Liver (tissue), 9 donors: ENCODE measurements around the gene ARID3C. TPM values are rescaled to one million over a fixed set of nuclear protein-coding genes. Genes with fewer than 3 reads are reported as not detected.

Experiments used
- DNase-seq: peaks from one replicate; pipeline ENCODE4 v3.0.0-alpha.2; 2017; ENCODE audit warnings: low spot score
- H3K27ac ChIP-seq, 2 donors: one replicate each; pipeline ENCODE4 v1.7.0; 2013; ENCODE audit warnings: inconsistent platforms in 2 of 2, low read length in 2 of 2, control low read depth in 1 of 2, low read depth in 1 of 2, mild to moderate bottlenecking in 1 of 2
- H3K27me3 ChIP-seq, 4 donors: one replicate each; pipeline versions ENCODE4 v1.6.1 to v1.7.0; 2013; ENCODE audit warnings: low read length in 3 of 4, inconsistent platforms in 1 of 4, mild to moderate bottlenecking in 1 of 4, moderate library complexity in 1 of 4; ENCODE audit not compliant: control insufficient read depth in 4 of 4, insufficient read depth in 4 of 4
- H3K36me3 ChIP-seq, 4 donors: one replicate each; pipeline versions ENCODE4 v1.6.1 to v1.7.0; 2013; ENCODE audit warnings: low read length in 3 of 4, mild to moderate bottlenecking in 3 of 4, low read depth in 1 of 4, moderate library complexity in 1 of 4; ENCODE audit not compliant: control insufficient read depth in 4 of 4, insufficient read depth in 3 of 4
- H3K4me1 ChIP-seq, 4 donors: one replicate each; pipeline versions ENCODE4 v1.6.1 to v1.7.0; 2013; ENCODE audit warnings: low read length in 3 of 4, mild to moderate bottlenecking in 3 of 4, moderate library complexity in 1 of 4; ENCODE audit not compliant: control insufficient read depth in 4 of 4, insufficient read depth in 4 of 4
- H3K4me3 ChIP-seq, 3 donors: one replicate each; pipeline versions ENCODE4 v1.6.1 to v1.7.0; 2013; ENCODE audit warnings: low read length in 3 of 3, control low read depth in 1 of 3, low read depth in 1 of 3, mild to moderate bottlenecking in 1 of 3
- H3K9ac ChIP-seq, 2 donors: one replicate each; pipeline ENCODE4 v1.7.0; 2013; ENCODE audit warnings: low read length in 2 of 2, mild to moderate bottlenecking in 2 of 2, moderate library complexity in 2 of 2, control low read depth in 1 of 2, low read depth in 1 of 2
- H3K9me3 ChIP-seq, 4 donors: one replicate each; pipeline versions ENCODE4 v1.6.1 to v1.7.0; 2013; ENCODE audit warnings: low read length in 3 of 4; ENCODE audit not compliant: control insufficient read depth in 4 of 4
- ATF3 ChIP-seq: IDR thresholded peaks from 2 replicates; pipeline ENCODE4 v1.6.1; 2016; ENCODE audit warnings: antibody characterized with exemption
- EGR1 ChIP-seq, 2 donors: IDR thresholded peaks; 2 replicates each; pipeline ENCODE4 v1.6.1; 2016 to 2018; ENCODE audit warnings: antibody characterized with exemption in 2 of 2, low read depth in 2 of 2
- FOXA2 ChIP-seq: IDR thresholded peaks from 2 replicates; pipeline ENCODE4 v1.6.1; 2016; ENCODE audit warnings: antibody characterized with exemption
- GABPA ChIP-seq, 2 donors: IDR thresholded peaks in 1 of 2; conservative IDR thresholded peaks in 1 of 2; 2 replicates each; pipeline ENCODE4 v1.6.1; 2016; ENCODE audit warnings: antibody characterized with exemption in 2 of 2, mild to moderate bottlenecking in 1 of 2, moderate library complexity in 1 of 2
- HNF4A ChIP-seq, 2 donors: conservative IDR thresholded peaks; 2 replicates each; pipeline ENCODE4 v1.6.1; 2016; ENCODE audit warnings: antibody characterized with exemption in 2 of 2, mild to moderate bottlenecking in 2 of 2
- HNF4G ChIP-seq: IDR thresholded peaks from 2 replicates; pipeline ENCODE4 v1.6.1; 2016; ENCODE audit warnings: antibody characterized with exemption
- MAX ChIP-seq: IDR thresholded peaks from 2 replicates; pipeline ENCODE4 v1.6.1; 2016; ENCODE audit warnings: antibody characterized with exemption
- NR2F2 ChIP-seq: IDR thresholded peaks from 2 replicates; pipeline ENCODE4 v1.6.1; 2016; ENCODE audit warnings: antibody characterized with exemption
- RAD21 ChIP-seq, 2 donors: IDR thresholded peaks; 2 replicates each; pipeline ENCODE4 v1.6.1; 2016; ENCODE audit warnings: antibody characterized with exemption in 2 of 2, mild to moderate bottlenecking in 2 of 2
- REST ChIP-seq: IDR thresholded peaks from 2 replicates; pipeline ENCODE4 v1.6.1; 2016; ENCODE audit warnings: antibody characterized with exemption, mild to moderate bottlenecking
- YY1 ChIP-seq: IDR thresholded peaks from 2 replicates; pipeline ENCODE4 v1.6.1; 2016; ENCODE audit warnings: antibody characterized with exemption, mild to moderate bottlenecking
- ZBTB33 ChIP-seq: IDR thresholded peaks from 2 replicates; pipeline ENCODE4 v1.6.1; 2016; ENCODE audit warnings: antibody characterized with exemption
- WGBS: extraction: QIAGEN DNeasy Blood & Tissue Kit; methylation state at CpG from one replicate; pipeline ENCODE4 v1.1.7; 2013; 5-methylcytosine and 5-hydroxymethylcytosine counted together
- polyA plus RNA-seq, 2 donors: library from polyadenylated mRNA; stranded (reverse) in 1 of 2; unstranded in 1 of 2; fragments of 200-250 nt in 1 of 2; fragments of >200 nt in 1 of 2; fragmentation: Nextera tagmentation in 1 of 2; extraction: Ambion mirVana in 1 of 2; gene quantifications; one replicate each; pipeline versions ENCODE4 v1.2.1 to v1.2.3, GENCODE V29; 2013 to 2015
- total RNA-seq, 2 donors: library from RNA; depleted of rRNA; stranded (reverse); fragments of >200 nt; gene quantifications; one replicate each; pipeline ENCODE4 v1.2.3, GENCODE V29; 2014
- donor health status: healthy.
- donor health status: healthy.
- donor health status: healthy.
- donor health status: healthy.
- donor health status: healthy.

ARID3C gene
- total and polyA plus RNA-seq, 4 donors, result 0.58 to 2.6 (median 1.7) TPM

GRCh38 chr9:34630402-34631154, 1.7 kb upstream of the ARID3C start (continued):
- TF ChIP-seq ZBTB33, result no peak
- TF ChIP-seq MAX, result no peak
- peak; percentile 76 to 80 for TF ChIP-seq HNF4A (conservative IDR thresholded peaks at IDR 0.05)
- TF ChIP-seq FOXA2, result no peak
- no peak for TF ChIP-seq EGR1 (IDR thresholded peaks at IDR 0.05; ENCODE audit: low read depth in 2 of 2)
- TF ChIP-seq HNF4G, result peak; percentile 11
- TF ChIP-seq GABPA (IDR thresholded peaks at IDR 0.05 in 1 of 2, conservative IDR thresholded peaks at IDR 0.05 in 1 of 2), result peak in 1 of 2 donors; percentile 27
- no peak for TF ChIP-seq RAD21 (IDR thresholded peaks at IDR 0.05)
- TF ChIP-seq NR2F2, result no peak

- TF ChIP-seq NR2F2 (no peak), RAD21 (IDR thresholded peaks at IDR 0.05) (no peak), YY1 (no peak), ZBTB33 (no peak), REST (no peak), ATF3 (no peak), GABPA (IDR thresholded peaks at IDR 0.05 in 1 of 2, conservative IDR thresholded peaks at IDR 0.05 in 1 of 2) (no peak)
- no peak overlapping the region for H3K9ac ChIP-seq
- 43% methylated on average over 5 of the region's 5 CpGs for WGBS
- H3K36me3 ChIP-seq, result no peaks in the 10 kb centered on the region
- H3K27ac ChIP-seq, result no peak overlapping the region
- no peak for DNase-seq
- H3K27me3 ChIP-seq, result no peaks in the 10 kb centered on the region
- H3K4me3 ChIP-seq, result peak overlapping the region in 1 of 3 donors; percentile 58
- no peaks in the 10 kb centered on the region for H3K9me3 ChIP-seq
- peaks cover 6 to 67% (median 57%) of the 10 kb centered on the region in 4 donors for H3K4me1 ChIP-seq
Observed at GRCh38 chr9:34629491-34629808, 584 bp upstream of the ARID3C start.
